Lower leg skin (tissue), 4 donors: Measurements from ENCODE around the gene GALNT18. TPM values are rescaled to one million over a fixed set of nuclear protein-coding genes. Genes with fewer than 3 reads are reported as not detected.

Experiments used
- DNase-seq, 2 donors: peaks; one replicate each; pipeline ENCODE4 v3.0.0-alpha.2; 2019; ENCODE audit warnings: low spot score in 2 of 2
- H3K4me3 ChIP-seq: fragments of 200-600 bp; sonication (generic); 2 replicates; pipeline ENCODE4 v1.5.1; 2017; ENCODE audit warnings: mild to moderate bottlenecking, low read depth; ENCODE audit not compliant: poor library complexity, severe bottlenecking
- POLR2A ChIP-seq, 2 donors: fragments of 450-650 bp; IDR thresholded peaks; one replicate each; pipeline ENCODE4 v1.6.1; 2016 to 2017; ENCODE audit warnings: antibody characterized with exemption in 2 of 2, mild to moderate bottlenecking in 1 of 2, moderate library complexity in 1 of 2
- WGBS, 2 donors: methylation state at CpG; one replicate each; pipeline ENCODE4 v1.1.5; 2018; 5-methylcytosine and 5-hydroxymethylcytosine counted together
- intact Hi-C: fragments of 100-400 bp; cut with DNase I; formaldehyde crosslinking; loops from one replicate; pipeline ENCODE4 v1.15.0; 2023; ENCODE audit warnings: low total_unique reads
- total RNA-seq, 4 donors: library from RNA; depleted of rRNA; stranded (reverse); fragments of >200 nt; gene quantifications; one replicate each; pipeline ENCODE4 v1.1.0, GENCODE V29; 2016
- TF ChIP-seq, protein P1 (sequence below), 3 donors: fragments of 450-650 bp; IDR thresholded peaks; one replicate each; pipeline ENCODE4 v1.5.1; 2016; ENCODE audit warnings: antibody characterized with exemption in 3 of 3, mild to moderate bottlenecking in 3 of 3, moderate library complexity in 2 of 3

Gene GALNT18
- 10 to 100 TPM; 11.5 to 33.0 (median 17.7) TPM for total RNA-seq

DNA sequence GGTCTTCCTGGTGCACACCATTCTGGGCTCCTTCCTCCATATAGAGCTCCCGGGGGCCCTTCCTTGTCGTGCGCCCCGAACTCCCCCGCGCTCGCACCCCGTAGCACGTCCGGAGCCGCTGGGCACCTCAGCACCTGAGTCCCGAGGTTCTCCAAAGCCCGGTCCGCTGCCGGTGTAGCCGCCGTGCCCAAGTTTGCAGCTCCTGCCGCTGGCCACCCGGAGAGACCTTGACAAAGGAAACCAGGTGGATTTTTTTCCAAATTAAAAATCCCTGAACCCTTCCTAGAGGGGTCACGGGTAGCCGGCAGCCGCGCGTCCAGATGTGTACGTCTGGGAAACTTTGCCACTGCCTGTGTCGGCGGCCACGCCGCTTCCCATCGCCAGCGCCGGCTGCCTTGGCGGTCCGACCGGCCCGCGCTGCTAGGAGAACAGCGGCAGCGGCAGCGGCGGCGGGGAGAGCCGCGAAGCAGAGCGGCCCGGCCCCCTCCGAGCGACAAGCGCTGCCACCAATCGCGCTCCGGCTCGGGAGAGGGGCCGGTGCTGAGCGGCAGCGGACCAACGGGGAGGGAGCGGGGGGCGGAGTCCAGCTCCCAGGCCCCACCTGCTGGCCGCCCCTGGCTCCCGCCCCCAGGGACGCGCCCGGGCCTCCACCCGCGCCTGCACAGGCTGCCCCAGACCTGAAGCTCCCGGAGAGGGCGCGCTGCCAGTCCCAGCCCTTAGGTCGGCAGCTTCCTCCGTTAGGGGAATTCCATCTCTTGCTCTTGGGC is at the start of gene GALNT18:
TSS of gene GALNT18 (minus strand) at position 433 of the 767 bp plus-strand sequence.
- peak; percentile 83 to 96 for DNase-seq
- intact Hi-C loops = no loop called here
- 0% methylated on average over 26 to 33 of the region's 71 CpGs for WGBS, 2 donors
- peak within 1 kb of the TSS; percentile 43 for H3K4me3 ChIP-seq
- TF ChIP-seq, protein P1, sequence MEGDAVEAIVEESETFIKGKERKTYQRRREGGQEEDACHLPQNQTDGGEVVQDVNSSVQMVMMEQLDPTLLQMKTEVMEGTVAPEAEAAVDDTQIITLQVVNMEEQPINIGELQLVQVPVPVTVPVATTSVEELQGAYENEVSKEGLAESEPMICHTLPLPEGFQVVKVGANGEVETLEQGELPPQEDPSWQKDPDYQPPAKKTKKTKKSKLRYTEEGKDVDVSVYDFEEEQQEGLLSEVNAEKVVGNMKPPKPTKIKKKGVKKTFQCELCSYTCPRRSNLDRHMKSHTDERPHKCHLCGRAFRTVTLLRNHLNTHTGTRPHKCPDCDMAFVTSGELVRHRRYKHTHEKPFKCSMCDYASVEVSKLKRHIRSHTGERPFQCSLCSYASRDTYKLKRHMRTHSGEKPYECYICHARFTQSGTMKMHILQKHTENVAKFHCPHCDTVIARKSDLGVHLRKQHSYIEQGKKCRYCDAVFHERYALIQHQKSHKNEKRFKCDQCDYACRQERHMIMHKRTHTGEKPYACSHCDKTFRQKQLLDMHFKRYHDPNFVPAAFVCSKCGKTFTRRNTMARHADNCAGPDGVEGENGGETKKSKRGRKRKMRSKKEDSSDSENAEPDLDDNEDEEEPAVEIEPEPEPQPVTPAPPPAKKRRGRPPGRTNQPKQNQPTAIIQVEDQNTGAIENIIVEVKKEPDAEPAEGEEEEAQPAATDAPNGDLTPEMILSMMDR (IDR thresholded peaks at IDR 0.05) = no peak
- no peak for TF ChIP-seq POLR2A (IDR thresholded peaks at IDR 0.05)

DNA sequence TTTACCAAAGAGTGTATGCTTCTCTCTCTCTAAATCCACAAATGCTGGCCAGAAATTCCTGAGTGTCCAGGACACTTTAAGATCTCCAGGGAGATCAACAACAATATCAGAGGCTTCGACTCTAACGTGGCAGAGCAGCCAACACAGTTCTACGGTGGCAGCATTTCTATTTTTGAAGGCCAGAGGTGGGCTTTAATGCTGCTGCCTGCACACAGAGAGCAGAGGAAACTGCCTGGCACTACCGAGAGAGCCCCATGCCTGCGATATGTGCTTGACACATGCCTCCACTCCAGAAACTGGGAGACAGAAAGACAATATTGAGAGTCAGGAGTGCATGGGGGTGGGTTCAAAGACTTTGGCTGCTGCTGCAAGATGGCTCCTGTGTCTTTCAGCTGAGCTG is 48.8 kb upstream of the GALNT18 start:
- H3K4me3 ChIP-seq = no peak overlapping the region
- TF ChIP-seq, protein P1 (IDR thresholded peaks at IDR 0.05) = no peak
- DNase-seq = no peak
- WGBS, 2 donors = 71 to 80% methylated on average over 5 of the region's 5 CpGs
- intact Hi-C loops = no loop called here

DNA sequence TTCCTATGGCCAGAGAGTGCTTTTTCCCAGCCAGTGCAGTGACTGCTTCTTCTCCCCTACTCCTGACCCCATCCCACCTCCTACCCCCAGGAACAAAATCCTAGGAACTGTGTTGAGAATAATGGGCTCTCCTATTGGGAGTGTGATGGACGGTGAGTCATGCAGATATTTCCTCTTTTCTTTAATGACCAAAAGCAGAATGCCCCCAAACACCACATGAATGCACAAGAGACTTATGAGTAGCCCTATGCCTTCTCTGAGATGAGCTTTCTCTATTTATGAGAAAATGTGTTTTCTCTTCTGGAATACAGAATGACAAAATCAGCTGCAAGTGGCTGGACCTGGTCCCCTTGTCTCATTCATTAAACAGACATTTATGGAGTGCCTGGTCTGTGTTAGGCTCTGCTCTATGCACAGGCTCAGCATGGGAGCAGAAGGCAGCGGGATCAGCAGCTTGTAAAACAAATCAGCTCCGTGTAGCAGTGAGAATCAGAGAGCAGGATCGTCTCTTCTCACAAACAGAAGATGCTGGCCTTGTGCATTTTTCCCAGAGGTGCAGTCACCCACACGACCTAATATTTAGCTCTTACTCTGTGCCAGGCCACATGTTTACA is 47.5 kb upstream of the GALNT18 start:
- no peak overlapping the region for H3K4me3 ChIP-seq
- 45 to 50% methylated on average over 5 of the region's 5 CpGs for WGBS, 2 donors
- intact Hi-C loops = no loop called here
- TF ChIP-seq POLR2A (IDR thresholded peaks at IDR 0.05) = no peak
- TF ChIP-seq, protein P1 (IDR thresholded peaks at IDR 0.05) = no peak
- DNase-seq = no peak

DNA sequence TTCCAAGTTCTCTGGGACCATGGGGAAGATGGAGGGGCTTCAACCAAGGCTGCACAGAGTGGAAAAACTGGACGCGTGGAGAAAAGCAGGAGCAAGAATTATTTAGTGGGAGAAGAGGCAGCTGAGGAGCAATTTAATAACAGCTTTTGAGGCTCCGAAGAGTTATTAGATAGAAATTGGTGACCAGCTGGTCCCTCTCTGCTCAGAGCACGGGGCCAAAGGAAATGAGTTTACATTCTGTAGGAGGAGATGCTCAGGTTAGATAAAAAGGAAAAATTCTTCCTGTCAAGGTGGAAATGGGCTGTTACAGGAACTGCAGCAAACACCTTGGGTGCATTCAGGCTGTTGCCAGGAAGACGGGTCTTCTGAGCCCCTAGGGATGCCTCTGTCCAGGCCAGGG is 47.0 kb upstream of the GALNT18 start:
- 62 to 63% methylated on average over 5 of the region's 5 CpGs for WGBS, 2 donors
- intact Hi-C loops = no loop called here
- no peak for DNase-seq
- TF ChIP-seq POLR2A (IDR thresholded peaks at IDR 0.05) = no peak
- TF ChIP-seq, protein P1 (IDR thresholded peaks at IDR 0.05) = no peak
- H3K4me3 ChIP-seq = no peak overlapping the region

DNA sequence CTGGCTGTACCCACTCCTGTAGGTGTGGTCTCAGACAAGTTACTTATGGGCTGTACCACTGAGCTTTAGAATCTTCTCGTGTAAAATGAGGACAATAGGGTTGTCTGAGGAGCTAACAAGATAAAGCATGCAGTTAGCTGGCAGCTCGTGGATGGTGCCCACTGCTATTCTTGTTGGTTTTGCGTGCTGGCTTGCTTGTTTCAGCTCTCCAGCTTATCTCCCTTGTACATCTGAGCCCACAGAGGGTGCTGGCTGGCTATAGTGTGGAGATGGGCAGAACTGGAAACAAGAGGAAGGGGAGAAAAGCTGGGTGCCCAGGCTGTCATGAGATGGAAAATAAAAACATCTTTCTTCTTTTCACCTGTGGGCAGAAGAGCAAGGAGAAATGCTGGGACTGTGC is 46.5 kb upstream of the GALNT18 start:
- DNase-seq = no peak
- TF ChIP-seq POLR2A (IDR thresholded peaks at IDR 0.05) = no peak
- TF ChIP-seq, protein P1 (IDR thresholded peaks at IDR 0.05) = no peak
- WGBS, 2 donors = 32 to 35% methylated on average over 3 of the region's 3 CpGs
- intact Hi-C loops = no loop called here
- no peak overlapping the region for H3K4me3 ChIP-seq
